ENCODE results near the gene CDC37.

DNA sequence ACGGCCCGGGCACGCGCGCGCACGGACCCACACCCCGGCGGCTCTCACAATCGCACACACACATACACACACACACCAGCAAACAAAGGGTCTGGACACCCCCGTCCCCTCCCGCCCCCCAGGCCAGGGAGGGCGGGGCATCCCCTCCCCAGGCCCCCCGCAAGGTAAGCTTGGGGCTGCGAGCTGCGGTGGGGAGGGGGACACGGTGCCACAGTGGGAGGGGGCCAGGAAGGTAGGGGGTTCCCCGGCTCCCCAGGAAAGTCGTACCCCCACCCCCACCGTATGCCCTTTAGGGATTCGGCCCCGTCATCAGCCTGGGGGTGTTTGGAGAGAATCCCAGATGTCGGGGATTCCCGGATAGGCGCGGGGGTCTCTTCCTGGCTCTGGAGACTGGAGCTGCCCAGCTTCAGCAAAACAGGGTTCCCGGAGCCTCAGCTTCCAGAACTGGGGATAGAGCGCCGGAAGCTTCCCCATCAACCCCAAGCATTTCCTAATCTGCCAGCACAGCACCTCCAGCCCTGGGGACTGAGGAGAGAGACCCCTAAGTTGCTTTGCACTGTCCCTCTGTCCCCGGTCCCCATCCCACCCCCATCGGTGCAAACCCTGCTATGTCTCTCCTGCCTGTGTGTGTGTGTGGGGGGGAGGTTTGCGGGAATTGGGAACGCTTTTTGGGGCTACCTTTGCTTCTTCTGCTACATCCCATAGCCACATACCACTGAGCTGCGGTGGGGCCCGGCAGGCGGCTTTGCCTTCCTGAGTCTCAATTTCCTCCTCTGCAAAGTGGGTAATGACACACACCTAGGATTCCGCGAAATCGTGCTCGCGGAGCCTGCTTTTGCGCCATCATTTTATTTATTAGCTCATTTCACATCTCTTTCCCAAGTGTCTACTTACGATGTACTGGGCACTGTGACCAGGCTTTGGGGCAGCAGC is 1.8 kb upstream of the CDC37 start:
- TF ChIP-seq, protein P1, sequence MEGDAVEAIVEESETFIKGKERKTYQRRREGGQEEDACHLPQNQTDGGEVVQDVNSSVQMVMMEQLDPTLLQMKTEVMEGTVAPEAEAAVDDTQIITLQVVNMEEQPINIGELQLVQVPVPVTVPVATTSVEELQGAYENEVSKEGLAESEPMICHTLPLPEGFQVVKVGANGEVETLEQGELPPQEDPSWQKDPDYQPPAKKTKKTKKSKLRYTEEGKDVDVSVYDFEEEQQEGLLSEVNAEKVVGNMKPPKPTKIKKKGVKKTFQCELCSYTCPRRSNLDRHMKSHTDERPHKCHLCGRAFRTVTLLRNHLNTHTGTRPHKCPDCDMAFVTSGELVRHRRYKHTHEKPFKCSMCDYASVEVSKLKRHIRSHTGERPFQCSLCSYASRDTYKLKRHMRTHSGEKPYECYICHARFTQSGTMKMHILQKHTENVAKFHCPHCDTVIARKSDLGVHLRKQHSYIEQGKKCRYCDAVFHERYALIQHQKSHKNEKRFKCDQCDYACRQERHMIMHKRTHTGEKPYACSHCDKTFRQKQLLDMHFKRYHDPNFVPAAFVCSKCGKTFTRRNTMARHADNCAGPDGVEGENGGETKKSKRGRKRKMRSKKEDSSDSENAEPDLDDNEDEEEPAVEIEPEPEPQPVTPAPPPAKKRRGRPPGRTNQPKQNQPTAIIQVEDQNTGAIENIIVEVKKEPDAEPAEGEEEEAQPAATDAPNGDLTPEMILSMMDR (IDR thresholded peaks at IDR 0.05), result no peak
- TF ChIP-seq EP300 (IDR thresholded peaks at IDR 0.05) (no peak), KDM5A (IDR thresholded peaks at IDR 0.05) (no peak), SMC3 (IDR thresholded peaks at IDR 0.05) (no peak), POLR2AphosphoS2 (conservative IDR thresholded peaks at IDR 0.05; ENCODE audit: low read length) (no peak), POLR2A (IDR thresholded peaks at IDR 0.05; ENCODE audit: low read length) (no peak), JUN (IDR thresholded peaks at IDR 0.05) (no peak), RCOR1 (IDR thresholded peaks at IDR 0.05; ENCODE audit: low read depth, low read length) (no peak), ESRRA (IDR thresholded peaks at IDR 0.05; ENCODE audit: borderline replicate concordance, low read length) (no peak), RNF2 (IDR thresholded peaks at IDR 0.05; ENCODE audit: borderline replicate concordance, low read depth) (no peak), CEBPB (IDR thresholded peaks at IDR 0.05) (no peak)
- TF ChIP-seq, protein P2, sequence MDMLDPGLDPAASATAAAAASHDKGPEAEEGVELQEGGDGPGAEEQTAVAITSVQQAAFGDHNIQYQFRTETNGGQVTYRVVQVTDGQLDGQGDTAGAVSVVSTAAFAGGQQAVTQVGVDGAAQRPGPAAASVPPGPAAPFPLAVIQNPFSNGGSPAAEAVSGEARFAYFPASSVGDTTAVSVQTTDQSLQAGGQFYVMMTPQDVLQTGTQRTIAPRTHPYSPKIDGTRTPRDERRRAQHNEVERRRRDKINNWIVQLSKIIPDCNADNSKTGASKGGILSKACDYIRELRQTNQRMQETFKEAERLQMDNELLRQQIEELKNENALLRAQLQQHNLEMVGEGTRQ (IDR thresholded peaks at IDR 0.05), result no peak
